IPS-NIHi7 (cell line): ENCODE measurements around the gene BOD1.

ENCODE experiments used
- DNase-seq: peaks from one replicate; pipeline ENCODE4 v3.0.0; 2012; ENCODE audit warnings: mixed read lengths; ENCODE audit errors: extremely low spot score

Gene BOD1

GRCh38 chr5:173577166-173577565 lies 39.3 kb downstream of the BOD1 start:
- no peak for DNase-seq

DNA sequence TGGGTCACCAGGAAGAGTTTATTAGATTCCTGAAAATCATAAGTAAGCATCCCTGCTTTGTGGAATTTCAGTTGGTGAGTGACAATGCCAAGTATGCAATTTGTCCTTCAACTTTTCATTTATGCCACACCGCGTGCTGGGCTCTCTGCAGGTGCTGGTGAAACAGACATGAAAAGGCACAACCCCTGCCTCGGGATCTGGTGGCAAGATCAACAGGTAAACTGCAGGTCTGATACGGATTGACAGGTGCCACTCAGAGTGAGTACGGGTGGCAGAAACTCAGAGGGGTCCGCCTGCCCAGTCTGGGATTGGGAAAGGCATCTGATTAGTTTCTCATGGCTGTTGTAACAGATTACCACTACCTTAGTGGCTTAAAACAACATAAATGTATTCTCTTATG lies 40.5 kb downstream of the BOD1 start:
- DNase-seq, result no peak

GRCh38 chr5:173574983-173575382 lies 41.5 kb downstream of the BOD1 start:
- DNase-seq, result no peak

- DNase-seq, result peak; percentile 91
Measured at GRCh38 chr5:173573126-173573960, 43.1 kb downstream of the BOD1 start.

DNA sequence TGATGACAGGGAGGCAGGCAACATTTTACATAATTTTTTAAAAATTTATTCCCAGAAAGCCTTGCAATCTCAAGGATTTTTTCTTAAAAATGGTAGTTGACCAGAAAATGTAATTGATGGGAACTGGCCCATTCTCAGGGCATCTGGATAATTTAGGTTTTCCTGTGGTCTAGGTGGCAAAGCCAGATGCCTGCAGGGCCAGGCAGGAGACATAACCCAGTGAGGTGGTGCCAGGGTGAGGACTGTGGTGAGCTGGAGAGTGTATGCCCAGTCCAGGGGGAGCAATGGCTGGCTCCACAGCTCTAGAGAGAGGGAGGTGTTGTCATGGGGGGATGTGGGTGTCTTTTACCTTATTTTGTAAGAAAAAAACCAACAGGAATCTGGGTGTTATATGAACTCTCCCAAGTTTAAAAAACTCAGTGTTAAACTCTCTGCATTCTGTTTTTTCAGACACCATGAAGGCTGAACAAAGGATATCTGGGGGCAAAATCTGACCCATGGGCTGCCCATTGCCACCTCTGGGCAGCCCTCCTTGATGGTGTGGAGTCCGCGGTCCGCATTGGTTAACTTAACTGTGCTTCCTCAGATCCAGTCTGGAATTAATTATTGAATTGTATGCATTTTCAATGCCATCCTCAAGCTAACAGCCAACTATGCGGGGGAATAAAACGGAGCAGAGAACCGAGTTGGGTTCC lies 43.9 kb downstream of the BOD1 start:
- DNase-seq, result no peak

- DNase-seq, result no peak
Measured at GRCh38 chr5:173570321-173571090, 45.9 kb downstream of the BOD1 start.

- no peak for DNase-seq
Measured at GRCh38 chr5:173568703-173569102, 47.7 kb downstream of the BOD1 start.

- DNase-seq, result no peak
Measured at GRCh38 chr5:173568128-173568527, 48.3 kb downstream of the BOD1 start.

DNA sequence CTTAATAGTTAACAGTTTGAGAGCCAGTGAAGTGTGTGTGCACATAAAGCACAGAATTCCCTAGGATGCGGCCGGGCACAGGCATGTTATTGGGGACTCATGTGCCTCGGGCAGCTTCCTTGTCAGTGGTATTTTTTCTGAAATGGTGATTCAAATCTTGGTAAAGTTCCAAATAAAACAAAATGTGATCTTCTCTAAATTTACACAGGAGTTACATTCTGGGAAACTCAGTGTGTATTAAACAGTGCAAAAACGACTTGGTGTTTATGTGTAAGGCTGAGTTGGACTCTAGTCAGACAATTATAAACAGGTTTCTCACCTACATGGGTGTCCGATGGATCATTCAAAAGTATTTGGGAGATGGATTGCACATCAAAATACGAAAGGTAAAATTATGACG lies 48.9 kb downstream of the BOD1 start:
- DNase-seq, result no peak

GRCh38 chr5:173565491-173566072 lies 50.9 kb downstream of the BOD1 start:
- DNase-seq, result no peak

DNA sequence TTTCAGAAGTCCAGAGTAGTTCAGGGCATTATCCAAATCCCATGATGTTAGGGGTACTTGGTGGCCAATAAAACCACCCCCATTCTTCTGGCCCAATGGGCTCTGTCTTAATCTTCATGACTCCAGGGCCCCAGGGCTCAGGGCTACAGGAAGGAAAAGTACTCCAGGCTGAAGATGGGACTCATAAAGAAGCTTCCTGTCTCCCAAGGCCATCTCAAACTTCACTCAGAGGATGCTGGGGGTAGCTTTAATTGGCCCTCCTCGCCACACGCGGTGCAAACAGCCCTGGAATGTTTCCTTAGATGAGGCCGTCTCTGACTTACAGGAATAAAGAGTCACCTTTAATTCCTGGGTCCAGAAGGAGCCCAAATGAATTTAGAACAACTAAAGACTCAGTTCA lies 52.3 kb downstream of the BOD1 start:
- no peak for DNase-seq

GRCh38 chr5:173563246-173563645 lies 53.2 kb downstream of the BOD1 start:
- no peak for DNase-seq

DNA sequence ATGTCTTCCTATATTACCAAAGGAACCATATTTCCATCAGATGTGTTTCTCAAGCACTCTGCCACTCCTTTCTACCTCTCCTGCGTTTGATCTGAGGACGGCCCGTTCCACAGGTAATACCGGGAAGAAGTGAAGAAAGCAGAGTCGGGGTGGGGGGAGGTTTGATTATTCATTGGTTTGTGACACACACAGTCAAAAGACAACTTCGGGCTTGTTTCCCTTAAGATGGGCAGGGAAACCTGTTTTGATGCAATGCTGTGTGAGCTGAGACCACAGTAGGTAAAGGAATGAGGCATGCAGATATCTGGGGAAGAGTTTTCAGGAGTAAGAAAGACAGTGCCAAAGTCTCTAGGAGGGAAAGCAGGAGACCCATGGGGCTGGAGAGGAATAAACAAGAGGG lies 54.0 kb downstream of the BOD1 start:
- no peak for DNase-seq
